Purkinje cell (primary cell): Measurements from ENCODE around the gene TLR2. TPM values are rescaled to one million over a fixed set of nuclear protein-coding genes. Genes with fewer than 3 reads are reported as not detected.

Source experiments
- polyA plus RNA-seq: library from polyadenylated mRNA; unstranded; fragments of >200 nt; fragmentation: Nextera tagmentation; gene quantifications from 2 replicates; pipeline ENCODE4 v1.2.1, GENCODE V29; 2014

Gene TLR2, protein sequence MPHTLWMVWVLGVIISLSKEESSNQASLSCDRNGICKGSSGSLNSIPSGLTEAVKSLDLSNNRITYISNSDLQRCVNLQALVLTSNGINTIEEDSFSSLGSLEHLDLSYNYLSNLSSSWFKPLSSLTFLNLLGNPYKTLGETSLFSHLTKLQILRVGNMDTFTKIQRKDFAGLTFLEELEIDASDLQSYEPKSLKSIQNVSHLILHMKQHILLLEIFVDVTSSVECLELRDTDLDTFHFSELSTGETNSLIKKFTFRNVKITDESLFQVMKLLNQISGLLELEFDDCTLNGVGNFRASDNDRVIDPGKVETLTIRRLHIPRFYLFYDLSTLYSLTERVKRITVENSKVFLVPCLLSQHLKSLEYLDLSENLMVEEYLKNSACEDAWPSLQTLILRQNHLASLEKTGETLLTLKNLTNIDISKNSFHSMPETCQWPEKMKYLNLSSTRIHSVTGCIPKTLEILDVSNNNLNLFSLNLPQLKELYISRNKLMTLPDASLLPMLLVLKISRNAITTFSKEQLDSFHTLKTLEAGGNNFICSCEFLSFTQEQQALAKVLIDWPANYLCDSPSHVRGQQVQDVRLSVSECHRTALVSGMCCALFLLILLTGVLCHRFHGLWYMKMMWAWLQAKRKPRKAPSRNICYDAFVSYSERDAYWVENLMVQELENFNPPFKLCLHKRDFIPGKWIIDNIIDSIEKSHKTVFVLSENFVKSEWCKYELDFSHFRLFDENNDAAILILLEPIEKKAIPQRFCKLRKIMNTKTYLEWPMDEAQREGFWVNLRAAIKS
- polyA plus RNA-seq, result not detected in 2 replicates

DNA sequence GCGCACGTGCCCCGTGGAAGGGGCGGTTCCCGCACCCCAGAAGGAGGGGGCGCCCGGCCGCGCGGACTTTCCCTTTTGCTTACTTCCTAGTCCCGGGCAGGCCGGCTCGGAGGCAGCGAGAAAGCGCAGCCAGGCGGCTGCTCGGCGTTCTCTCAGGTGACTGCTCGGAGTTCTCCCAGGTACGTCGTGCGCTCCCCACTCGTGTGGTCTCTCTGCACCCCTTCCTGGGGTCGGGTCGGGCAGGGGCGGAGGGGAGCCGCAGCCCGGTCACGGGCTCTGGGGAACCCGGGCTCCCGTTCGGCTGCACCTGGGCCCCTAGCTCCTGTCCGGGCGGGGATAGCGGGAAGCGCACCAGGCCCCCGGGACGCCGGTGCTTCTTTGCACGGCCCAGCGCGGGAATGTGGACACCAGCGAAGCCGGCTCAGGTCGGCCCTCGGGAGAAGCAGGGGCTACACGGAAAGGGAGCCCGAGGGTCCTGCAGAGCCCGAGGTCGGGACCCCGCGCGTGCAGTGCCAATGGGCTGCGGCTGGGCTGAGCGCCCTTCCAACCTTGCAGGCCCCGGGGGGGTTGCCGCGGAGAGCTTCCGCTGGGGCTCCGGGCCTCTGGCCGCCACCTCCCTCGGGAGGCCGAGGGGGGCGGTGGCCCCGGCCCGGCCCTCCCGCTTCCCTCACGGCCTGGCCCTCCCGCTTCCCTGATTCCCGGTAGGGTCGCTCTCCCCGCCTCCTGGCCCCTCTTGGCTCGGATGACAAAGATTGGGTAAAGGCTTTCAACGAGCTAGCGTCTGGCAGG, at the start of gene TLR2:
TLR2 (plus strand) TSS at position 99 of the 789 bp plus-strand sequence. CDS start 18,628 bp downstream, outside the sequence.

Other genes with a start within 250 kb of the TLR2 start
- 0.58 TPM in 1 of 2 replicates, not detected in the other for gene TMEM131L, start 217.9 kb upstream of the TLR2 start, polyA plus RNA-seq
- gene RNF175, start 75.7 kb downstream of the TLR2 start, polyA plus RNA-seq, result 39.2 and 42.2 TPM in 2 replicates
- 0.93 TPM in 1 of 2 replicates, not detected in the other for gene SFRP2, start 104.8 kb downstream of the TLR2 start, polyA plus RNA-seq